MCF 10A (cell line): ENCODE measurements around the gene WIPF2. TPM values are rescaled to one million over a fixed set of nuclear protein-coding genes. Genes with fewer than 3 reads are reported as not detected.
A peak's percentile ranks its signal among the peaks of the same experiment; 100 is the strongest.

Source experiments
- BruUV-seq: library from RNA; stranded (reverse); fragments of 400-500 nt; replicated peaks from 2 replicates; lab custom pipeline; 2021; lab: Mats Ljungman, UMichigan
- CTCF ChIA-PET: fragments of 300-600 bp; sonication (Branson Sonifier 250); formaldehyde crosslinking; extraction: SDS; loops from one replicate; lab custom pipeline; 2021; ENCODE audit warnings: antibody characterized with exemption, inconsistent platforms; lab: Yijun Ruan, JAX
- POLR2A ChIA-PET: fragments of 300-600, 350-650 bp; sonication (Branson Sonifier 250); formaldehyde crosslinking; extraction: SDS; loops from one replicate; lab custom pipeline; 2020; ENCODE audit warnings: antibody characterized with exemption, inconsistent platforms; lab: Yijun Ruan, JAX
- DNase-seq: peaks from one replicate; pipeline ENCODE4 v3.0.0-alpha.2; 2018; ENCODE audit not compliant: unreplicated experiment
- H3K27ac Mint-ChIP-seq: one replicate; pipeline ENCODE4 v1.8.0; 2022; ENCODE audit warnings: mild to moderate bottlenecking, low read depth, mixed read lengths; ENCODE audit not compliant: unreplicated experiment
- H3K27me3 Mint-ChIP-seq: one replicate; pipeline ENCODE4 v1.8.0; 2022; ENCODE audit warnings: mixed read lengths; ENCODE audit not compliant: insufficient read depth, unreplicated experiment
- H3K36me3 Mint-ChIP-seq: one replicate; pipeline ENCODE4 v1.8.0; 2022; ENCODE audit warnings: mild to moderate bottlenecking, moderate library complexity, mixed read lengths; ENCODE audit not compliant: insufficient read depth, unreplicated experiment
- H3K4me1 Mint-ChIP-seq: one replicate; pipeline ENCODE4 v1.8.0; 2022; ENCODE audit warnings: mixed read lengths; ENCODE audit not compliant: insufficient read depth, unreplicated experiment
- H3K4me3 Mint-ChIP-seq: one replicate; pipeline ENCODE4 v1.8.0; 2022; ENCODE audit warnings: mild to moderate bottlenecking, moderate library complexity, mixed read lengths; ENCODE audit not compliant: unreplicated experiment
- H3K9me3 Mint-ChIP-seq: one replicate; pipeline ENCODE4 v1.8.0; 2022; ENCODE audit warnings: mixed read lengths; ENCODE audit not compliant: unreplicated experiment
- intact Hi-C: fragments of 100-400 bp; cut with micrococcal nuclease; formaldehyde crosslinking; loops from 2 replicates; pipeline ENCODE4 v1.14.1; 2022
- total RNA-seq: library from RNA; stranded (reverse); gene quantifications from 2 replicates; pipeline ENCODE4 v1.2.3, GENCODE V29; 2022
- TF ChIP-seq, protein P1 (sequence below): fragments of 200-600 bp; IDR thresholded peaks from one replicate; pipeline ENCODE4 v1.8.0; 2022; ENCODE audit warnings: antibody characterized with exemption, mild to moderate bottlenecking; ENCODE audit not compliant: unreplicated experiment

WIPF2 gene
- total RNA-seq, 1 experiment from 2014 or later = 32.8 TPM

DNA sequence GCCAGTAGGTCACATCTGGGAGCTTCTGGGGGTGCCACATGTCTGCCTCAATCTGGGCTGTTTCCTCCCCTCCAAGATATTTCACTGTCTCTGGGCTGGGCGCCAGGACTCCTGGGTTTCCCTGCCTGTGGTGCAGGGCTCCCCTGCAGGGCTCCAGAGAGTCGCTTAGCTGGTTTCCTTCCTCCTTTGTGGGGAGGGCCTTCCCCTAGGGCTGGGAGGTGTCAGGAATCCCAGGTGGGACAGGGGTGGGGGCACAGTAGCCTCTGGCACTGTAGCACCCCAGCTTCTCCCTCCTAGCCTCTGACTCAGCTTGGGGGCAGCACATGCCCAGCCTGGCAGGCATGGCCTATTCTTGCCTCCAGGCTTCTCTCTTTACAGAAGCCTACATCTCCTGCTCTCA, 92.5 kb downstream of the WIPF2 start:
- H3K27me3 Mint-ChIP-seq = no peaks in the 10 kb centered on the region
- CTCF ChIA-PET = interaction anchor here (1.0 to 19.0 kb wide), 5 partner anchors 8 to 46 kb away, joined by 3 to 396 read pairs (median 4); partner anchors contain the start of gene GJD3
- H3K4me1 Mint-ChIP-seq = peaks cover 59% of the 10 kb centered on the region
- POLR2A ChIA-PET = interaction anchor here (0.6 to 1.5 kb wide), 9 partner anchors 16 to 378 kb away, joined by 3 to 6 read pairs (median 3); partner anchors contain the start of genes CASC3 and TOP2A
- TF ChIP-seq, protein P1, sequence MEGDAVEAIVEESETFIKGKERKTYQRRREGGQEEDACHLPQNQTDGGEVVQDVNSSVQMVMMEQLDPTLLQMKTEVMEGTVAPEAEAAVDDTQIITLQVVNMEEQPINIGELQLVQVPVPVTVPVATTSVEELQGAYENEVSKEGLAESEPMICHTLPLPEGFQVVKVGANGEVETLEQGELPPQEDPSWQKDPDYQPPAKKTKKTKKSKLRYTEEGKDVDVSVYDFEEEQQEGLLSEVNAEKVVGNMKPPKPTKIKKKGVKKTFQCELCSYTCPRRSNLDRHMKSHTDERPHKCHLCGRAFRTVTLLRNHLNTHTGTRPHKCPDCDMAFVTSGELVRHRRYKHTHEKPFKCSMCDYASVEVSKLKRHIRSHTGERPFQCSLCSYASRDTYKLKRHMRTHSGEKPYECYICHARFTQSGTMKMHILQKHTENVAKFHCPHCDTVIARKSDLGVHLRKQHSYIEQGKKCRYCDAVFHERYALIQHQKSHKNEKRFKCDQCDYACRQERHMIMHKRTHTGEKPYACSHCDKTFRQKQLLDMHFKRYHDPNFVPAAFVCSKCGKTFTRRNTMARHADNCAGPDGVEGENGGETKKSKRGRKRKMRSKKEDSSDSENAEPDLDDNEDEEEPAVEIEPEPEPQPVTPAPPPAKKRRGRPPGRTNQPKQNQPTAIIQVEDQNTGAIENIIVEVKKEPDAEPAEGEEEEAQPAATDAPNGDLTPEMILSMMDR = no peak
- peak overlapping the region; percentile 70 for H3K27ac Mint-ChIP-seq
- no peaks in the 10 kb centered on the region for H3K9me3 Mint-ChIP-seq
- DNase-seq = peak; percentile 81
- no peak overlapping the region for H3K4me3 Mint-ChIP-seq
- BruUV-seq = no TSS peak
- intact Hi-C loops = no loop called here
- peaks cover 7% of the 10 kb centered on the region for H3K36me3 Mint-ChIP-seq

DNA sequence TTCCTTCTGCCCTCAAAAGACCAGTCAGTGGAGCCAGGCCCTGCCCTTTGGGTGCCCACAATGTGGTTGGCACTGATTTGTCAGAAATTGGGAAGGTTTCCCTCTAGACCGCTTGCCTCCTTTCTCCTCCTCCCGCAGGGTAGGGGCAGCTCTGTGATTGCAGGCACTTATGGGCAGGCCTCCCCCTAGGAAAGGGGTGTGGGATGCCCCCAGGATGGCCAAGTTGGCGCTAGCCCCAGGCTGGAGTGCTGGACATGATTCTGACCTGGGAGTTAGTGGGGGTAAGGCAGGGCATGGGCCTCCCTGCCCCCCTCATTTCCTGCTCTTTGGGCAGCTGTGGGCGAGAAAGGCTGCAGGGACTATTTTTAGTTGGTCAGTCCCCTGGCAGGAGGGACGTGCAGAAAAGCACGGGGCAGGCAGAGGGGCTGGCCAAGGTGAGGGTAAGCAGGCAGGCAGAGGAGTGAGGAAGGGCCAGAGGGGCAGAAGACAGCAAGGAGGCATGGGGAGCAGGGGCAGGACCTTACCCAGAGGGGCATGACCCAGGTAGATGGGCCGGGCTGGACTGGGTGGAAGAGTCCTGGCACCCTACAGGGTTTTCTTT, 93.1 kb downstream of the WIPF2 start:
- no peaks in the 10 kb centered on the region for H3K9me3 Mint-ChIP-seq
- no TSS peak for BruUV-seq
- peaks cover 7% of the 10 kb centered on the region for H3K36me3 Mint-ChIP-seq
- peak; percentile 64 for DNase-seq
- H3K27me3 Mint-ChIP-seq = no peaks in the 10 kb centered on the region
- peaks cover 58% of the 10 kb centered on the region for H3K4me1 Mint-ChIP-seq
- H3K27ac Mint-ChIP-seq = peak overlapping the region; percentile 70
- H3K4me3 Mint-ChIP-seq = no peak overlapping the region
- TF ChIP-seq, protein P1 = no peak
- ChIA-PET CTCF (interaction anchor here (1.0 to 19.0 kb wide), 4 partner anchors 8 to 45 kb away, joined by 3 to 396 read pairs (median 10); partner anchors contain the start of gene GJD3), POLR2A (interaction anchor here (0.6 to 1.5 kb wide), 9 partner anchors 15 to 1311 kb away, joined by 3 to 6 read pairs (median 3); partner anchors contain the start of gene TOP2A)
- intact Hi-C loops = no loop called here

DNA sequence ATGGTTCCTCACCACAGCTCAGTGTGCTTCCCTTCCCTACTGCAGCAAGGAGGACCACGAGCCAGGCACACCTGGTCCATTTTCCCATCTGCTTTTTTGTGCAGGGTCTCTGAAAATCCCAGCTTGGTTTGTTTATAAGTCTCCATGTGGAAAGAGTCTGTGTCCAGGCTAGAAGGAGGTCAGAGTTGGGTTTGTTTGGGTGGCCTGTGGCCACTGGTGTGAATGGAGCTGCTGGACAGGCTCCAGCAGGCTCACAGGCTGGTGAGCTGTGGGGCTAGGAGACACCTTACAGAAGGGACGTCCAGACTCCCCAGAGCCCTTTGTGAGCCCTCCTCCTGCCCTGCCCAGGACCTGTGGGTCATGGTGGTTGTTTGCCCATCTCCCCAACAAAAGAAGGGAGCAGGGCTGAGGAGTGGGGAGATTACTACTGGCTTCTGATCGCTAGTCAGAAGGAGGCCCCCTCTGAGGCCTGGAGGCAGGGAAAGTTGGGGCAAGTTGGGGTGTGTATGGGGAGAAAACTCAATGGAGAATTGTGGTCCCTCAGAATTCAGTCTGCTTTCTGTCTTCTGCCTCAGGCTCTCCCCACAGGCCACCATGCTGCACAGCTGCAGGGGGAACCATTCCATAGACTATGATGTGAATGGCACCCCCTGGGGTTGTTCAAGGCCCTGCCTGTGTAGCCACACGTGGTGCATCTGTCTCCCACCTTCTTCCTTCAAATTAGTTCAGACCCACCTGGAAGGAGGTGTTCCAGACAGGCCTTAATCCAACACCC, 94.0 kb downstream of the WIPF2 start:
- H3K4me1 Mint-ChIP-seq = peaks cover 64% of the 10 kb centered on the region
- CTCF ChIA-PET = interaction anchor here (2.9 to 19.0 kb wide), 2 partner anchors 10 to 44 kb away, joined by 14 to 396 read pairs; partner anchors contain the start of gene GJD3
- H3K9me3 Mint-ChIP-seq = no peaks in the 10 kb centered on the region
- no TSS peak for BruUV-seq
- POLR2A ChIA-PET = interaction anchor here (0.6 to 1.5 kb wide), 2 partner anchors 18 to 1311 kb away, joined by 3 read pairs; no protein-coding TSS in a partner anchor
- no peak for DNase-seq
- TF ChIP-seq, protein P1 = no peak
- H3K4me3 Mint-ChIP-seq = no peak overlapping the region
- H3K36me3 Mint-ChIP-seq = peaks cover 7% of the 10 kb centered on the region
- intact Hi-C loops = no loop called here
- no peak overlapping the region for H3K27ac Mint-ChIP-seq
- no peaks in the 10 kb centered on the region for H3K27me3 Mint-ChIP-seq
